ENCODE data around the gene CERS1.

The CERS1 gene

DNA sequence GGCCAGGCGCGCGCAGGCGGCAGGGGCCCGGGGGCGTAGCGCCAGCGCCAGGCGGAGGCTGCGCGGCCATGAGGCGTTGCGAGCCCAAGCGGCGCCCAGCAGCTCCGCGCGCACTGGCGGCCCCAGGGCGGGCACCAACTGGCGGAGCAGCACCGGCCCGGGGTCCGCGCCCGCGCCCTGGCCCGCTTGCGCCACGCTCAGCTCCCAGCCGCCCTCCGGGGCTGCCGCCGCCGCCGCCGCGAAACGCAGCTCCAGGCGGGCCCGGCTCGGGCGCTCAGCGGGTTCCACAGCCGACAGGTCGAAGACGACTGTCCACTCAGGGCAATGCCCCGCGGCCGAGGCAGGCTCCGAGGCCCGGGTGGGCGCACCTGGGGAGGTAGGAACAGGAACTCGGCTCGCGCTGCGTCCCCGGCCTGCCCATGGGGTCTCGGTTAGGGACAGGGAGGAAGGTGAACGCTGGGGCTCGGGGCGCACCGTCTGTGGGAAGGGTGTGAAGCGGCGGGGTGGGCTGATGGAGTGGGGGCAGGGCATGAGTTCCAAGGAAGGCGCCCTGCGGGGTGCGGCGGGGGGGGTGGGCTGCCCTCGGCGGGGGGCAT lies 26.8 kb downstream of the CERS1 start:
- DNase-seq = no peak

- no peak for DNase-seq
Observed at GRCh38 chr19:18868380-18869022, 27.5 kb downstream of the CERS1 start.

- DNase-seq = no peak
Observed at GRCh38 chr19:18867751-18868150, 28.2 kb downstream of the CERS1 start.

DNA sequence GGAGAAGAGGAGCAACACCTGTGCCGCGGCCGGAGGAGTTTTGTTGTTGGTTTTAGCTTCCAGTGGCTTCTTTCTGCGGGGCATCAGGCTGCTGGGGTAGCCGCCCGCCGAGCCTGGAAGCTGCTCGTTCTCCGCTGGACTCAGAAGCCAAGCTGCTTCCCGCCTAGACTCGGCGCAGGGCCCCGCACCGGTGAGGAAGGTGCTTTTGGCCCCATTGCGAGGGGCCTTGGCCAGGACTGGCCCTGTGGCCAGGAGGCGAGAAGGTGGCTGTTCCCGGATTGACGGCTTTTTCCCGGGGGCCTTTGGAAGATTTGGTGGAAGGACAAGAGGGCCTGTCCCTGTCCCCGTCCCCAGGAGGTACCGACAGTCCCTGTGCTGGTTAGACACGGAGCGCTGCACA lies 28.8 kb downstream of the CERS1 start:
- DNase-seq = no peak

DNA sequence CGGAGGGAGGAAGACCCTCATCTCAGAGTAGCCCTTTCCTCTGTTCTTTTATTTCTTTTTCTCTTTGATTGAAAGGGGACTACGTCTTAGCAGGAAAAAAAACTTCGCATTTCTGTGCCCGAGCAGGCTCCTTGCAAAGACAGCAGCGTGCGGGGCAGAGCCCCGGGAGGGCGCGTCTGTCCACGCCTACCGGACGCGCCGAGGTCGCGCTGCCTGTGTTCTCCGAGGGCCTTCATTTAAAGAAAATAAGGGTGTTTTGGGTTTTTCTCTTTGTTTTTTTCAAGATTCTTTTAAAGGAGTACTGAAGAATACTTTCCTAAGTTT lies 29.2 kb downstream of the CERS1 start:
- no peak for DNase-seq

- no peak for DNase-seq
Observed at GRCh38 chr19:18865973-18866799, 29.8 kb downstream of the CERS1 start.

- DNase-seq = no peak
Observed at GRCh38 chr19:18865106-18865972, 30.6 kb downstream of the CERS1 start.

GRCh38 chr19:18863843-18864362 lies 32.1 kb downstream of the CERS1 start:
- DNase-seq = no peak

DNA sequence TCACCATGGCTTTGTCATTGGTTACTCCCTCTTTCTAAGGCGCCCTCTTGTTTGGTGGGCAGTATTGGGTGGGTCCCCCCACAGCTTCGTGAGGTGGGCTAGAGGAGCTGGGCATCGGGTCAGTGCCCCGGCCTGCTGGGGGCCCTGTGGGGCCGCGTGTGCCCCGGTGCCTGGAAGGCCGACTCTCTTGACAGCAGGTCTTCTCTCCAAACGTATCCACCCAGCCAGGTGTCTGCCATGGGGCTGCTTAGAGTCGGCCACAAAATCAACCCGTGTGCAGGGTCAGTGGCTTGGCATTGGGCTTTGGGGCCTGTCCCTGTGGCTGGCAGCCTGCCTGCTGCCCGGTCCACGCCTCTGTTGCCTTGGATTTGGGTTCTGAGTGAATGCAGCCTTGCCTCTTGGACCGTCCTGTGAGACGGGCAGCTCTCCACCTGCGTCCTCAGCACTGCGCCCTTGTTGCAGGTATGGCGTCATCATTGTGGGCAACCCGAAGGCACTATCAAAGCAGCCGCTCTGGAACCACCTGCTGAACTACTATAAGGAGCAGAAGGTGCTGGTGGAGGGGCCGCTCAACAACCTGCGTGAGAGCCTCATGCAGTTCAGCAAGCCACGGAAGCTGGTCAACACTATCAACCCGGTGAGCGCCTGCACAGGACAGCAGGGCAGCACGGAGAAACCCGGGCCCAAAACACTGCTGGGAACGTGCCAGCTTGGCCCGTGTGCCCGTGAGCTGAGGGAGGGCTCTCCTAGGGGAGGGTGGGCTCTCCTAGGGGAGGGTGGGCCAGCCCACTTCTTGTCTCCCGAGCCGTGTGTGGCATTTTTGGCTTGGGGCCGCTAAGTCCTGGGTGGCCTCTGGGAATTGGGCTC lies 32.7 kb downstream of the CERS1 start:
- DNase-seq = no peak

GRCh38 chr19:18861917-18862316 lies 34.0 kb downstream of the CERS1 start:
- DNase-seq = no peak

- no peak for DNase-seq
Observed at GRCh38 chr19:18861235-18861634, 34.7 kb downstream of the CERS1 start.

DNA sequence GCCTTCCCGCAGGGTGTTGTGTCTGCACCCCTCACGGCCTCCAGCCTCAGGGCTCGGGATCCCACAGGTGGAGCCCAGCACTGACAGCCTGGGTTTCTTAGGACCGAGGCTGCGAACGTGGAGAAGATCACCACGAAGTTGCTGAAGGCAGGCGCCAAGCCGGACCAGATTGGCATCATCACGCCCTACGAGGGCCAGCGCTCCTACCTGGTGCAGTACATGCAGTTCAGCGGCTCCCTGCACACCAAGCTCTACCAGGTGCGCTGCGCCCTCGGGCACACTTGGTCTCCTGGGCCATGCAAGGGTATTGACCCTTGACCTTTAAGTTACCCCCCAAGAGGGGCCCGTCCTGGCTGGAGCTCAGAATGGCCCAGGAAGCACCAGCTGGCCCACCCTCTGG lies 35.2 kb downstream of the CERS1 start:
- no peak for DNase-seq

GRCh38 chr19:18860302-18860700 lies 35.7 kb downstream of the CERS1 start:
- no peak for DNase-seq

DNA sequence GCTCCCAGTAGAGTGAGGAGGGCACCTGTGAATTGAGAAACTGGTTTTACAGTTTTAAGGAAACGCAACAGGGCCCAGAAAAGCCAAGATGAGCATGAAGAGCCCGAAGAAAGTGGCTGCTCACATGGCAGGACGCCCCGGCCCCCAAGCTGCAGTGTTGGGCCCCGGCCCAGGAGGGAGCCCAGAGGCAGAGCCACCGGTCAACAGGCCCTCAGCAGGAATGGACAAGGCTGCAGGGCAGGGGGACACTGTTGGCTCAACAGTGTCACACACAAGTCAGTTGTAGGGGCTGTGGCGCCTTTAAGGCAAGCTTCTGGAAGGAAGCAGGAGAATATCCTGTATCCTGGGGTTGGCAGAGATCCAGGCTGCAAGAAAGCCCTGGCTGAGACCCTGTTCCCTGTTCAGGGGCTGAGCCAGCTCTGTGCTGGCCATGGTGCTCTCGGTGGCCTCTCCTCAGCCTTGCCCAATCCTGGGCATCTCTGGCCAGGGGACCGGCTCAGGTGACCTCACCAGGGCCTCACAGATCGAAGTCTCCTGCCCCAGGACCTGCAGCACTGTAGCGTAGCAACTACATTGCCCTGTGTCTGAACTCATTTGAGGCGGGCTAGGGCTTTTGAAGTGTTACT lies 36.2 kb downstream of the CERS1 start:
- DNase-seq = no peak

DNA sequence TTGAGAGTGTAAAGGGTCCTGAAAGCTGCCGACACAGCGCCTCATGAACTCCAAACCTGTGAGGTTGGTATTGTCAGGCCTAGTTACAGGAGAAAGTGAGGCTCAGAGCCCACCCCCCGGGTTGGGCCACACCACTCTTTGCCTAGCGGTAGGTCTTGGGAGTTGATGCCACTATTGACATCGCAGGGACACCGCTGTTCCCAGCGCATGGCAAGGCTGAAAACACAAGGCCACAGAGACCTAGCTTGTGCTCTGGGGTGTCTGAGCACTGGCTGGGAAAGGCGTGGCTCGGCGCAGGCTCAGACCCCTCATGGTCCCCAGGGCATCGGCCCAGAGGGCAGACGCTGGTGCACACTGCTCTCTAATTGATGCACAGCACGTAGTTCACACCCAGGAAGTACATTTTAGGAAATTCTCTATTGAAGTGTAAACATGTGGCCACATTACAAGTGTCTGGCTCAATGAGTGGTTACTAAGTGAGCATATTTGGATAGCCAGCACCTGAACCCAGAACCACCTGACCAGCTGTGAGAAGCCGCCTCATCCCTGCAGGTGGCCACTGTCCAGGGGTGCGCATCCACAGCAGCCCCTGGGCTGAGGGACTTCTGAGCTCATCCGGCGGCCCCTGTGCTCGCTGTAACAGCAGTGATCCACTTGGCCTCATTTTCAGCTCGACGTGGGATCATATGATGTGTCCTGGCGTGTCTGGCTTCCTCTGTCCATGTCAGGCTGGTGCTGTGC lies 36.9 kb downstream of the CERS1 start:
- no peak for DNase-seq

DNA sequence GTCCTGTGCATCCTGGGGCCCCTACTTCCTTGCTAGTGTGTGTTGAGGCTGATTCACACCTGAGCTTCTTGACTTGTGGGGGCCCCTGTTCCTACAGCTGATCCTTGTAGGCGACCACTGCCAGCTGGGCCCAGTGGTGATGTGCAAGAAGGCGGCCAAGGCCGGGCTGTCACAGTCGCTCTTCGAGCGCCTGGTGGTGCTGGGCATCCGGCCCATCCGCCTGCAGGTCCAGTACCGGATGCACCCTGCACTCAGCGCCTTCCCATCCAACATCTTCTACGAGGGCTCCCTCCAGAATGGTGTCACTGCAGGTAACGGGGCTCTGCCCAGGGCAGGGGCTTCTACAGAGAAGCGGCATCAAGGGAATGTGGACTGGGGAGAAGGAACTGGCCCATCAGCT lies 38.7 kb downstream of the CERS1 start:
- no peak for DNase-seq

DNA sequence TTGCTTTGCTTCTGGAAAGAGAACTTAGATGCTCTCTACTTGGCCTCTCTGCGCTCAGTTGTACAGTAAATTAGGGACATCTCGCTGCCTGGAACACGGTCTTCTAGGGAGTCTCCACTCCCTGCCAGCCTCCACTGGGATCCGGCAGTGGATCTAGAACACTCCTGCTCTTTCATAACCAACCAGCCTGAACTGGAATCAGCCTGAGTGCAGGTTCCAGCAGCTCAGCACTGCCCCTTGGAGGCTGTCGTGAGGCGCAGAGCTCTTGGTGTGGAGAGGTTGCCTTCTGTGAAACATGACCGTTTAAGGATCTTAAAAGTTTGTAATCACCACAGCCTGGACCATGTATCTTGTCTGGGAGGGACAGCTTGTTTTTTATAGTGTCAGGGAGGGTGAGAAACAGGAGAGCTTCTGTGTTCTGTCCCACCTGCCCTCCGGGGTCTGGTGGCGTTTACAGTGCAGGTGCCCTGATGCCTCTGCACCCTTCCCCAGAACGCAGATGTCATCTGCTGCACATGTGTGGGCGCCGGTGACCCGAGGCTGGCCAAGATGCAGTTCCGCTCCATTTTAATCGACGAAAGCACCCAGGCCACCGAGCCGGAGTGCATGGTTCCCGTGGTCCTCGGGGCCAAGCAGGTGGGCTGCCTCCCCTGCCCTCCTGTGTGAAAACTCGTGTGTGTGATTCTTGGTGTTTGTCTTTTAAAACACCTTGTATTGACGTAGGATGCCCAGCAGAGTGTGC lies 39.4 kb downstream of the CERS1 start:
- no peak for DNase-seq

DNA sequence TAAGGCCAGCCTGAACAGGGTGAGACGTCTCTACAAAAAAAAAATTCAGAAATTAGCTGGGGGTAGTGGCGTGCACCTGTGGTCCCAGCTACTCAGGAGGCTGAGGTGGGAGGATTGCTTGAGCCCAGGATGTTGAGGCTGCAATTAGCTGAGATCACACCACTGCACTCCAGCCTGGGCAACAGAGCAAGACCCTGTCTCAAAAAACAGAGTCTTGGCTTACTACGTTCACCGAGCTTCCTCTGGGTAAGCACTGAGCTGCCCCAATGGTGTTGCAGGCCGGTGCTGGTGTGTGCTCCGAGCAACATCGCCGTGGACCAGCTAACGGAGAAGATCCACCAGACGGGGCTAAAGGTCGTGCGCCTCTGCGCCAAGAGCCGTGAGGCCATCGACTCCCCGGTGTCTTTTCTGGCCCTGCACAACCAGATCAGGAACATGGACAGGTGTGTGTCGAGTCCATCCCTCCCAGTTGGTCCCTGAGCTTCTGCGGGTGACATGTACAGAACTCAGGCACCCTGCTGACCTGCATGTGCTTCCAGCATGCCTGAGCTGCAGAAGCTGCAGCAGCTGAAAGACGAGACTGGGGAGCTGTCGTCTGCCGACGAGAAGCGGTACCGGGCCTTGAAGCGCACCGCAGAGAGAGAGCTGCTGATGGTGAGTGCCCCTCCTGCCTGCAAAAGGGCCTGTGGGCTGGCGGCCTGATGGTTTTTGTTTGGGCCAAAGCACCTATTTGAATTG lies 40.1 kb downstream of the CERS1 start:
- DNase-seq = no peak

DNA sequence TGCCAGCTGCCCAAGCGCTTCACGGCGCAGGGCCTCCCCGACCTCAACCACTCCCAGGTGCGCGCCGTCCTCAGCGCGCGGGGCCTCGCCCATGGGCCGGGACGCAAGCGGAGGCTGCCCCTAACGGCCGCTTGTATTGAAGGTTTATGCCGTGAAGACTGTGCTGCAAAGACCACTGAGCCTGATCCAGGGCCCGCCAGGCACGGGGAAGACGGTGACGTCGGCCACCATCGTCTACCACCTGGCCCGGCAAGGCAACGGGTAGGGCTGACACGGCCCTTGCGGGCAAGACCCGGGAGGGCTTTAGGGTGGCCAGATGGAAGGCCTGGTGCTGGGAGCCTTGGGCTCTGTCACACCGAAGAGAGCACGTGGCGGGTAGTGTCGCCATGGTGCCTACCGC lies 41.0 kb downstream of the CERS1 start:
- DNase-seq = no peak
